HG02798 (cell line): Measurements from ENCODE around the gene BNIP2.
"Not testable (repeated sequence)": the region's sequence is repeated elsewhere in the genome, so short reads cannot be mapped to it uniquely, and the experiment has no call there.

ENCODE experiments used
- ATAC-seq: cut with Tn5 transposase; IDR thresholded peaks from one replicate; pipeline ENCODE4 v1.9.1; 2021; ENCODE audit warnings: mild to moderate bottlenecking; ENCODE audit not compliant: unreplicated experiment, poor library complexity

BNIP2 gene

GRCh38 chr15:59644756-59645155 lies 44.4 kb downstream of the BNIP2 start:
- ATAC-seq: no peak

- ATAC-seq: no peak
These were observed 46.8 kb downstream of the BNIP2 start for GRCh38 chr15:59642351-59642750.

- not testable (repeated sequence) for ATAC-seq
These were observed 51.6 kb downstream of the BNIP2 start for GRCh38 chr15:59637507-59637906.

GRCh38 chr15:59636184-59636583 lies 52.9 kb downstream of the BNIP2 start:
- no peak for ATAC-seq

- ATAC-seq: no peak
These were observed 56.4 kb downstream of the BNIP2 start for GRCh38 chr15:59632714-59633113.

- peak; percentile 68 for ATAC-seq
These were observed 66.8 kb downstream of the BNIP2 start for GRCh38 chr15:59622289-59622688.

GRCh38 chr15:59618406-59618805 lies 70.7 kb downstream of the BNIP2 start:
- no peak for ATAC-seq

- no peak for ATAC-seq
These were observed 72.7 kb downstream of the BNIP2 start for GRCh38 chr15:59616379-59616778.

- no peak for ATAC-seq
These were observed 73.5 kb downstream of the BNIP2 start for GRCh38 chr15:59615661-59616060.

- no peak for ATAC-seq
These were observed 75.0 kb downstream of the BNIP2 start for GRCh38 chr15:59614153-59614552.

GRCh38 chr15:59611276-59612260 lies 77.6 kb downstream of the BNIP2 start, which contains the start of gene GCNT3:
Gene GCNT3, plus strand, starts transcription at chr15:59611783. Its CDS starts 6,456 bp downstream, at chr15:59618239.
- no peak for ATAC-seq

- no peak for ATAC-seq
These were observed 79.1 kb downstream of the BNIP2 start for GRCh38 chr15:59609730-59610712.
